A673 (cell line): ENCODE data around the gene RANBP3L. TPM values are rescaled to one million over a fixed set of nuclear protein-coding genes. Genes with fewer than 3 reads are reported as not detected.

Experiments
- BruUV-seq: library from RNA; stranded (reverse); fragments of 400-500 nt; replicated peaks from 2 replicates; lab custom pipeline; 2021; lab: Mats Ljungman, UMichigan
- CTCF ChIA-PET: fragments of 300-600 bp; sonication (Branson Sonifier 250); formaldehyde crosslinking; loops from one replicate; lab custom pipeline; 2022; ENCODE audit warnings: antibody characterized with exemption; lab: Charles Lee
- POLR2A ChIA-PET: fragments of 300-600 bp; sonication (Branson Sonifier 250); formaldehyde crosslinking; loops from one replicate; lab custom pipeline; 2022; ENCODE audit warnings: antibody characterized with exemption; ENCODE audit not compliant: low non-redundant PET; lab: Charles Lee
- DNase-seq: peaks from one replicate; pipeline ENCODE4 v3.0.0-alpha.2; 2015; ENCODE audit warnings: low spot score
- H3K27ac ChIP-seq: fragments of 200-600 bp; sonication (generic); 2 replicates; pipeline ENCODE4 v1.5.1; 2016; ENCODE audit warnings: mixed run types, low read depth, mild to moderate bottlenecking, mixed read lengths, antibody characterized with exemption, low read length; ENCODE audit not compliant: poor library complexity, severe bottlenecking
- H3K27me3 ChIP-seq: fragments of 200-600 bp; sonication (generic); replicated peaks from 2 replicates; pipeline ENCODE4 v1.6.1; 2017; ENCODE audit warnings: mixed run types, low read depth, mild to moderate bottlenecking, mixed read lengths, antibody characterized with exemption, low read length; ENCODE audit not compliant: insufficient read depth, poor library complexity
- H3K36me3 ChIP-seq: fragments of 200-600 bp; sonication (generic); 2 replicates; pipeline ENCODE4 v1.6.1; 2016; ENCODE audit warnings: mixed run types, mild to moderate bottlenecking, mixed read lengths, antibody characterized with exemption, low read length; ENCODE audit not compliant: insufficient read depth, poor library complexity, severe bottlenecking
- H3K4me1 ChIP-seq: fragments of 200-600 bp; sonication (generic); 2 replicates; pipeline ENCODE4 v1.6.1; 2017; ENCODE audit warnings: mixed run types, mild to moderate bottlenecking, mixed read lengths, antibody characterized with exemption, low read length; ENCODE audit not compliant: insufficient read depth, poor library complexity, severe bottlenecking
- H3K4me3 ChIP-seq: fragments of 200-600 bp; sonication (generic); 2 replicates; pipeline ENCODE4 v1.5.1; 2016; ENCODE audit warnings: low read depth, mixed run types, mild to moderate bottlenecking, mixed read lengths, low read length; ENCODE audit not compliant: poor library complexity, severe bottlenecking
- H3K9me3 ChIP-seq: fragments of 200-600 bp; sonication (generic); 2 replicates; pipeline ENCODE4 v1.6.1; 2016; ENCODE audit warnings: mixed run types, low read depth, mild to moderate bottlenecking, mixed read lengths, antibody characterized with exemption, low read length; ENCODE audit not compliant: poor library complexity, severe bottlenecking
- EZH2 ChIP-seq: fragments of 200-600 bp; sonication (generic); IDR thresholded peaks from 2 replicates; pipeline ENCODE4 v1.6.1; 2017; ENCODE audit warnings: borderline replicate concordance, low read depth, mild to moderate bottlenecking, mixed read lengths, antibody characterized with exemption, low read length; ENCODE audit not compliant: poor library complexity, severe bottlenecking
- intact Hi-C: fragments of 100-400 bp; cut with micrococcal nuclease; formaldehyde crosslinking; loops from one replicate; pipeline ENCODE4 v1.10.0; 2022; ENCODE audit not compliant: unreplicated experiment
- total RNA-seq: library from RNA; stranded (reverse); gene quantifications from 2 replicates; pipeline ENCODE4 v1.2.3, GENCODE V29; 2021
- TF ChIP-seq, protein P1 (sequence below): fragments of 300-800, 200-600 bp; sonication (generic); conservative IDR thresholded peaks from 2 replicates; pipeline ENCODE4 v1.5.1; 2017; ENCODE audit warnings: low read depth, mild to moderate bottlenecking, antibody characterized with exemption, low read length, moderate library complexity, mixed read lengths

The RANBP3L gene
- total RNA-seq, 1 experiment from 2014 or later = not detected

DNA sequence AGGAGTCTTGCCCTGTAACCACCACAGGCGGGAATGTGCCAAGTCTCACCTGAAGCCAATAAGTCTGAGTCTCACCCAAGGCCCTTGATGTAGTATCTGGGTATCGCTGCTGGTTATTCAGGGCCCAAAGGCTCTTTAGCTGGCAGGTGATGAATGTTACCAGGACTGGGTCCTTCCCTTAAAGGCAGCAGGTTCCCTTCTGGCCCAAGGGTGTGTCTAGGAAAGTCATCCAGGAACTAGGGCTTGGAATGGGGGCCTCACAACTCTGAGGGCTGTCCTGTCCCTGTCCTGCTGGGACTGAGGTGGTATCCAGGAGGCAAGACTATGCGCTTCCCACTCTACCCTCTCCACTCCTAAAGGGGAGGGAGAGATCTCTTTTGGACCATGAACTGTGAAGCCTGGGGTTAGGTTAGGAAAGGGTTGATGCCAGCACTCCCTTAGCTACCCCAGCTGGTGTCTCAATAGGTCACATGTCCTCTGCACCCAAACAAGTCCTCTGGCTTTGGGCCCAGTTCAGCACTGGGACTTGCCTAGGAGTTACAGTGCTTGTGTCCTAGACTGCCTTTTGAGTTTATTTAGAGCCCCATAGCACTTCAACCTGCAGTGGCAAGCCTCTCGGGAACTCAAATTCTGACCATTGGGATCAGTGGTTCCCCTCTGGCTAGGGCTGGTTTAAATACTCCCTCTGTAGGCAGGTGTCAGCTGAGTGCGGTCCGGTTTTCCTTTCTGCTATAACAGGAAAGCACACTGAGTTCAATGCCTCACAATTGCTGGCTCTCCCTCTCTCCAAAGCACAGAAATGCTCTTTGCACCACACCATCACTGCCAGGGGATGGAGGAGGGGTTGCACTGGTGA, 22.5 kb upstream of the RANBP3L start:
- CTCF ChIA-PET = no interaction called here
- H3K4me3 ChIP-seq = no peak overlapping the region
- H3K4me1 ChIP-seq = no peaks in the 10 kb centered on the region
- no peaks in the 10 kb centered on the region for H3K27me3 ChIP-seq
- POLR2A ChIA-PET = no interaction called here
- intact Hi-C loops = no loop called here
- no peaks in the 10 kb centered on the region for H3K9me3 ChIP-seq
- TF ChIP-seq EZH2 = no peak
- TF ChIP-seq, protein P1, sequence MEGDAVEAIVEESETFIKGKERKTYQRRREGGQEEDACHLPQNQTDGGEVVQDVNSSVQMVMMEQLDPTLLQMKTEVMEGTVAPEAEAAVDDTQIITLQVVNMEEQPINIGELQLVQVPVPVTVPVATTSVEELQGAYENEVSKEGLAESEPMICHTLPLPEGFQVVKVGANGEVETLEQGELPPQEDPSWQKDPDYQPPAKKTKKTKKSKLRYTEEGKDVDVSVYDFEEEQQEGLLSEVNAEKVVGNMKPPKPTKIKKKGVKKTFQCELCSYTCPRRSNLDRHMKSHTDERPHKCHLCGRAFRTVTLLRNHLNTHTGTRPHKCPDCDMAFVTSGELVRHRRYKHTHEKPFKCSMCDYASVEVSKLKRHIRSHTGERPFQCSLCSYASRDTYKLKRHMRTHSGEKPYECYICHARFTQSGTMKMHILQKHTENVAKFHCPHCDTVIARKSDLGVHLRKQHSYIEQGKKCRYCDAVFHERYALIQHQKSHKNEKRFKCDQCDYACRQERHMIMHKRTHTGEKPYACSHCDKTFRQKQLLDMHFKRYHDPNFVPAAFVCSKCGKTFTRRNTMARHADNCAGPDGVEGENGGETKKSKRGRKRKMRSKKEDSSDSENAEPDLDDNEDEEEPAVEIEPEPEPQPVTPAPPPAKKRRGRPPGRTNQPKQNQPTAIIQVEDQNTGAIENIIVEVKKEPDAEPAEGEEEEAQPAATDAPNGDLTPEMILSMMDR = no peak
- no TSS peak for BruUV-seq
- H3K36me3 ChIP-seq = no peaks in the 10 kb centered on the region
- H3K27ac ChIP-seq = no peak overlapping the region
- DNase-seq = no peak

GRCh38 chr5:36312953-36313672, 11.4 kb upstream of the RANBP3L start:
- no peak for TF ChIP-seq EZH2
- TF ChIP-seq, protein P1 = no peak
- BruUV-seq = no TSS peak

GRCh38 chr5:36311956-36312355, 10.3 kb upstream of the RANBP3L start:
- Histone ChIP-seq H3K27me3 (no peaks in the 10 kb centered on the region), H3K36me3 (no peaks in the 10 kb centered on the region), H3K9me3 (no peaks in the 10 kb centered on the region), H3K4me1 (no peaks in the 10 kb centered on the region), H3K27ac (no peak overlapping the region), H3K4me3 (no peak overlapping the region)
- DNase-seq = no peak
- TF ChIP-seq, protein P1 = no peak
- no peak for TF ChIP-seq EZH2
- no TSS peak for BruUV-seq
- ChIA-PET CTCF (no interaction called here), POLR2A (interaction anchor here (0.8 kb wide), 1 partner anchor 115 kb away, joined by 4 read pairs; no protein-coding TSS in a partner anchor)
- intact Hi-C loops = no loop called here

More at GRCh38 chr5:36312953-36313672, 11.4 kb upstream of the RANBP3L start:
- intact Hi-C loops = no loop called here
- ChIA-PET CTCF (no interaction called here), POLR2A (no interaction called here)
- Histone ChIP-seq H3K4me1 (no peaks in the 10 kb centered on the region), H3K27me3 (no peaks in the 10 kb centered on the region), H3K4me3 (no peak overlapping the region), H3K9me3 (no peaks in the 10 kb centered on the region), H3K36me3 (no peaks in the 10 kb centered on the region), H3K27ac (no peak overlapping the region)
- DNase-seq = no peak
